K562 (cell line): Measurements from ENCODE around the gene STEAP3. TPM values are rescaled to one million over a fixed set of nuclear protein-coding genes. Genes with fewer than 3 reads are reported as not detected.
A peak's percentile ranks its signal among the peaks of the same experiment; 100 is the strongest.

ENCODE experiments used
- CBFA2T2 ChIP-seq: fragments of 450-650 bp; conservative IDR thresholded peaks from 2 replicates; pipeline ENCODE4 v1.6.1; 2017; ENCODE audit warnings: mild to moderate bottlenecking
- CEBPB ChIP-seq: fragments of 450-650 bp; IDR thresholded peaks from 2 replicates; pipeline ENCODE4 v1.6.1; 2016; ENCODE audit warnings: missing genetic modification characterization, missing compliant biosample characterization
- CHD4 ChIP-seq: fragments of 200-600 bp; sonication (generic); IDR thresholded peaks from 3 replicates; pipeline ENCODE4 v1.6.1; 2012; ENCODE audit warnings: low read depth, mild to moderate bottlenecking, mixed read lengths, low read length, inconsistent platforms; ENCODE audit not compliant: insufficient read depth, insufficient replicate concordance, poor library complexity, severe bottlenecking
- DPF2 ChIP-seq: fragments of 450-650 bp; IDR thresholded peaks from 2 replicates; pipeline ENCODE4 v1.6.1; 2016
- E2F5 ChIP-seq: sonication (generic); formaldehyde crosslinking; IDR thresholded peaks from 2 replicates; pipeline ENCODE4 v1.8.0; 2022; ENCODE audit warnings: mild to moderate bottlenecking, missing genetic modification reagents
- EGR1 ChIP-seq: fragments of 450-650 bp; conservative IDR thresholded peaks from 2 replicates; pipeline ENCODE4 v1.6.1; 2017; ENCODE audit warnings: mild to moderate bottlenecking
- ETS1 ChIP-seq: conservative IDR thresholded peaks from 2 replicates; pipeline ENCODE4 v1.6.1; 2011; ENCODE audit warnings: low read depth, mild to moderate bottlenecking, low read length; ENCODE audit not compliant: control insufficient read depth
- ETV6 ChIP-seq, 3 experiments: fragments of 150-350 bp in 1 of 3; sonication (generic) in 1 of 3; formaldehyde crosslinking in 1 of 3; IDR thresholded peaks; 2 replicates each; pipeline versions ENCODE4 v1.6.1 to v1.8.0; 2014 to 2022; ENCODE audit warnings: borderline replicate concordance in 2 of 3, low read depth in 2 of 3, antibody characterized with exemption in 1 of 3, low read length in 1 of 3, mild to moderate bottlenecking in 1 of 3, missing genetic modification reagents in 1 of 3
- KAT2B ChIP-seq: IDR thresholded peaks from one replicate; pipeline ENCODE4 v1.6.1; 2012; ENCODE audit warnings: low read depth, mild to moderate bottlenecking, control low read depth, inconsistent platforms, low read length, moderate library complexity
- LEF1 ChIP-seq: fragments of 450-650 bp; IDR thresholded peaks from 2 replicates; pipeline ENCODE4 v1.6.1; 2016; ENCODE audit warnings: mild to moderate bottlenecking
- MTA3 ChIP-seq: fragments of 450-650 bp; formaldehyde crosslinking; IDR thresholded peaks from 2 replicates; pipeline ENCODE4 v1.6.1; 2017; ENCODE audit warnings: mild to moderate bottlenecking, borderline replicate concordance
- NFRKB ChIP-seq: fragments of 450-650 bp; IDR thresholded peaks from 2 replicates; pipeline ENCODE4 v1.6.1; 2016; ENCODE audit warnings: low read depth
- NR0B1 ChIP-seq: fragments of 450-650 bp; IDR thresholded peaks from one replicate; pipeline ENCODE4 v1.6.1; 2018; ENCODE audit warnings: mild to moderate bottlenecking, moderate library complexity; ENCODE audit not compliant: partially characterized antibody
- PHF20 ChIP-seq: fragments of 450-650 bp; IDR thresholded peaks from 2 replicates; pipeline ENCODE4 v1.6.1; 2018; ENCODE audit not compliant: partially characterized antibody
- RBM39 ChIP-seq: fragments of 200-400 bp; formaldehyde crosslinking; optimal IDR thresholded peaks from 2 replicates; pipeline ENCODE3; 2018; ENCODE audit warnings: low read depth, low read length
- RCOR1 ChIP-seq, 2 experiments: IDR thresholded peaks; 2 replicates each; pipeline ENCODE4 v1.6.1; 2012; ENCODE audit warnings: low read depth in 2 of 2, low read length in 2 of 2, borderline replicate concordance in 1 of 2, improper control_type of control experiment in 1 of 2
- RNF2 ChIP-seq: sonication (generic); IDR thresholded peaks from 2 replicates; pipeline ENCODE4 v1.6.1; 2016
- STAT5A ChIP-seq: IDR thresholded peaks from 2 replicates; pipeline ENCODE4 v1.6.1; 2012; ENCODE audit warnings: low read length, inconsistent platforms, borderline replicate concordance
- TAF7 ChIP-seq: fragments of 450-650 bp; IDR thresholded peaks from 2 replicates; pipeline ENCODE4 v1.6.1; 2016; ENCODE audit warnings: missing genetic modification characterization, missing compliant biosample characterization
- TAL1 ChIP-seq: fragments of 450-650 bp; IDR thresholded peaks from 2 replicates; pipeline ENCODE4 v1.6.1; 2016; ENCODE audit warnings: mild to moderate bottlenecking
- TEAD4 ChIP-seq, 2 experiments: sonication (generic) in 1 of 2; formaldehyde crosslinking in 1 of 2; IDR thresholded peaks; 2 replicates each; pipeline versions ENCODE4 v1.6.1 to v1.8.0; 2012 to 2022; ENCODE audit warnings: borderline replicate concordance in 1 of 2, inconsistent platforms in 1 of 2, low read length in 1 of 2, mild to moderate bottlenecking in 1 of 2, missing genetic modification reagents in 1 of 2
- TSC22D4 ChIP-seq: fragments of 450-650 bp; IDR thresholded peaks from 2 replicates; pipeline ENCODE4 v1.6.1; 2016; ENCODE audit warnings: missing genetic modification characterization, missing biosample characterization, control low read depth
- USF2 ChIP-seq: sonication (generic); formaldehyde crosslinking; IDR thresholded peaks from 2 replicates; pipeline ENCODE4 v1.5.0; 2020; ENCODE audit warnings: missing genetic modification reagents
- ZFX ChIP-seq: sonication (generic); formaldehyde crosslinking; IDR thresholded peaks from 2 replicates; pipeline ENCODE4 v1.8.0; 2022; ENCODE audit warnings: mild to moderate bottlenecking, missing genetic modification reagents, moderate library complexity
- ZNF143 ChIP-seq: sonication (generic); formaldehyde crosslinking; IDR thresholded peaks from 2 replicates; pipeline ENCODE4 v1.9.0; 2022; ENCODE audit warnings: mild to moderate bottlenecking, missing genetic modification reagents
- ZNF224 ChIP-seq: sonication (generic); formaldehyde crosslinking; IDR thresholded peaks from 2 replicates; pipeline ENCODE4 v1.8.0; 2022; ENCODE audit warnings: mild to moderate bottlenecking, missing genetic modification reagents
- ZNF232 ChIP-seq: sonication (generic); formaldehyde crosslinking; IDR thresholded peaks from 2 replicates; pipeline ENCODE4 v1.8.0; 2022; ENCODE audit warnings: mild to moderate bottlenecking, missing genetic modification reagents
- polyA plus RNA-seq, 8 experiments: library from polyadenylated mRNA; depleted of rRNA in 4 of 8; stranded (reverse) in 5 of 8; unstranded in 3 of 8; fragments of >200 nt; fragmentation: Nextera tagmentation in 2 of 8; fragmentation: Illumina TruSeq in 1 of 8; extraction: Ambion mirVana in 2 of 8; extraction: Trizol in 1 of 8; gene quantifications; 2 replicates each; pipeline versions ENCODE4 v1.2.1 to v1.2.3, GENCODE V29; 2011 to 2014; ENCODE audit warnings: inconsistent platforms in 1 of 8, missing spikeins in 1 of 8
- total RNA-seq, 7 experiments: library from RNA; depleted of rRNA in 6 of 7; stranded (reverse); fragments of >200 nt in 6 of 7; fragmentation: Illumina TruSeq in 2 of 7; extraction: Trizol in 2 of 7; gene quantifications; 2 replicates each; pipeline versions ENCODE4 v1.2.1 to v1.2.3, GENCODE V29; 2011 to 2021; ENCODE audit warnings: low replicate concordance in 1 of 7

Gene STEAP3
- total and polyA plus RNA-seq, 9 of the 15 experiments (the other 6 are each of a cell fraction or from before 2014, with no cell fraction given): 1.8 to 31.6 (median 9.0) TPM

GRCh38 chr2:119175517-119175916 is 48.1 kb upstream of the STEAP3 start (continued):
- no peak for TF ChIP-seq E2F5 (CRISPR knock-in tag)
- no peak for TF ChIP-seq RBM39
- TF ChIP-seq KAT2B: no peak
- no peak for TF ChIP-seq LEF1
- no peak for TF ChIP-seq ETV6 (IDR thresholded peaks at IDR 0.05; ENCODE audit: borderline replicate concordance in 1 of 2, low read depth in 2 of 2, low read length in 1 of 2)
- TF ChIP-seq ETV6 (CRISPR knock-in tag; IDR thresholded peaks at IDR 0.05; ENCODE audit: borderline replicate concordance): no peak
- TF ChIP-seq ZFX: no peak
- TF ChIP-seq NR0B1: no peak
- TF ChIP-seq NFRKB: no peak
- no peak for TF ChIP-seq CHD4
- TF ChIP-seq RCOR1 (IDR thresholded peaks at IDR 0.05; ENCODE audit: borderline replicate concordance in 1 of 2, low read depth in 2 of 2, low read length in 2 of 2): peak in 1 of 2 experiments; percentile 51; a peak in 2 of 4 replicates
- TF ChIP-seq USF2 (CRISPR knock-in tag): no peak
- no peak for TF ChIP-seq ZNF143 (CRISPR knock-in tag)
- no peak for TF ChIP-seq PHF20
- TF ChIP-seq TAL1: peak; percentile 62; the same call in 1 of the 2 replicates
- TF ChIP-seq ETS1: no peak
- TF ChIP-seq CEBPB: peak; percentile 71
- TF ChIP-seq CBFA2T2: peak; percentile 71
- TF ChIP-seq MTA3: no peak
- TF ChIP-seq DPF2: 0 out of 2 replicates have a peak, but pooled peaks have one; percentile 37
- TF ChIP-seq EGR1: no peak
- TF ChIP-seq TEAD4 (IDR thresholded peaks at IDR 0.05; ENCODE audit: low read length): peak; percentile 73; the same call in 1 of the 2 replicates
- no peak for TF ChIP-seq TEAD4 (CRISPR knock-in tag; IDR thresholded peaks at IDR 0.05; ENCODE audit: borderline replicate concordance)
- no peak for TF ChIP-seq ZNF232 (CRISPR knock-in tag)
- no peak for TF ChIP-seq TSC22D4 (tag)
- TF ChIP-seq STAT5A: 0 out of 2 replicates have a peak, but pooled peaks have one; percentile 24
- TF ChIP-seq ZNF224 (CRISPR knock-in tag): no peak
- no peak for TF ChIP-seq TAF7 (tag)
- 0 out of 2 replicates have a peak, but pooled peaks have one; percentile 25 for TF ChIP-seq RNF2
